A549 (cell line): ENCODE measurements around the gene CDIP1.

ENCODE experiments used
- EP300 ChIP-seq, 2 experiments: fragments of >200 bp; sonication (Bioruptor Twin); formaldehyde crosslinking; IDR thresholded peaks; 2 replicates in 1 of 2; 3 replicates in 1 of 2; pipeline ENCODE4 v1.6.1; 2016 to 2017
- RAD21 ChIP-seq, 2 experiments: fragments of >200 bp in 1 of 2; sonication (Bioruptor Twin) in 1 of 2; formaldehyde crosslinking in 1 of 2; IDR thresholded peaks in 1 of 2; conservative IDR thresholded peaks in 1 of 2; 2 replicates in 1 of 2; 3 replicates in 1 of 2; pipeline ENCODE4 v1.6.1; 2012 to 2018; ENCODE audit warnings: inconsistent platforms in 1 of 2
- TF ChIP-seq, protein P1 (sequence below): fragments of >200 bp; sonication (Bioruptor Twin); formaldehyde crosslinking; IDR thresholded peaks from 3 replicates; pipeline ENCODE4 v1.5.1; 2016

DNA sequence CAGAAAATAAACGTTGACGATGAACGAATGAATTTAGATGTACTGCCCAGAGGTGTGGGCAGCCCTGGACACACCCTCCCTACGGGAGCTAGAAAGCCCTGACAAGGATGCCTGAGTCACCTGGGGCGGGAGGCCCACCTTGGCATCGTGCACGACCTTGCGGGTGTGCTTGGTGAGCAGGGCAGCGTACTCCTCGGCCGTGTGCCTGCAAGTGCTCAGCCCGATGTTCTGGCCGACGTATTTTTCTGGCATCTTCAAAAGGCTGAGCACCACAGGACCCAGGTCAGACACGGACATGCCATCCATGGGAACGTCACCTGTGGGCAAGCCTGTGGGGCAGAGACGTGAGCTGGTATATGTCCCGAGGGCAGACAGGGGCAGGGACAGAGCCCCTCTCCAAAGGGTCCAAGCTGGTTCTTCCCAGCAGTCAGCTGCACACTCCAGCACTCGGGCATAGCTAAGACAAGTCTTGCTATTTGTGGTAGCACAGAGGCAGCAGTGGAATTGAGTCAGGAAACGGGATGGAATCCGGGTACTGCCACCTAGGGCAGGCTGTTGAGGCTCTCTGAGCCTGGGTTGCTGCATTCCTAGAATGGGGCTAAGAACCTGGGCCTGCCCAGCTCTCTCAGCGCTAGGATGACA is 74.9 kb downstream of the CDIP1 start:
- TF ChIP-seq, protein P1, sequence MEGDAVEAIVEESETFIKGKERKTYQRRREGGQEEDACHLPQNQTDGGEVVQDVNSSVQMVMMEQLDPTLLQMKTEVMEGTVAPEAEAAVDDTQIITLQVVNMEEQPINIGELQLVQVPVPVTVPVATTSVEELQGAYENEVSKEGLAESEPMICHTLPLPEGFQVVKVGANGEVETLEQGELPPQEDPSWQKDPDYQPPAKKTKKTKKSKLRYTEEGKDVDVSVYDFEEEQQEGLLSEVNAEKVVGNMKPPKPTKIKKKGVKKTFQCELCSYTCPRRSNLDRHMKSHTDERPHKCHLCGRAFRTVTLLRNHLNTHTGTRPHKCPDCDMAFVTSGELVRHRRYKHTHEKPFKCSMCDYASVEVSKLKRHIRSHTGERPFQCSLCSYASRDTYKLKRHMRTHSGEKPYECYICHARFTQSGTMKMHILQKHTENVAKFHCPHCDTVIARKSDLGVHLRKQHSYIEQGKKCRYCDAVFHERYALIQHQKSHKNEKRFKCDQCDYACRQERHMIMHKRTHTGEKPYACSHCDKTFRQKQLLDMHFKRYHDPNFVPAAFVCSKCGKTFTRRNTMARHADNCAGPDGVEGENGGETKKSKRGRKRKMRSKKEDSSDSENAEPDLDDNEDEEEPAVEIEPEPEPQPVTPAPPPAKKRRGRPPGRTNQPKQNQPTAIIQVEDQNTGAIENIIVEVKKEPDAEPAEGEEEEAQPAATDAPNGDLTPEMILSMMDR, result no peak
- TF ChIP-seq EP300 (IDR thresholded peaks at IDR 0.05) (no peak), RAD21 (conservative IDR thresholded peaks at IDR 0.05 in 1 of 2, IDR thresholded peaks at IDR 0.05 in 1 of 2) (no peak)
